Midbrain (tissue), 1 donor: ENCODE measurements around the gene NUP62.
A peak's percentile ranks its signal among the peaks of the same experiment; 100 is the strongest.

Source experiments
- DNase-seq: peaks from one replicate; lab custom pipeline; 2025; lab: John Stamatoyannopoulos, UW

Gene NUP62

GRCh38 chr19:49880162-49880869 is 49.0 kb downstream of the NUP62 start:
- no peak for DNase-seq

GRCh38 chr19:49879243-49879963 is 49.9 kb downstream of the NUP62 start:
- DNase-seq = no peak

DNA sequence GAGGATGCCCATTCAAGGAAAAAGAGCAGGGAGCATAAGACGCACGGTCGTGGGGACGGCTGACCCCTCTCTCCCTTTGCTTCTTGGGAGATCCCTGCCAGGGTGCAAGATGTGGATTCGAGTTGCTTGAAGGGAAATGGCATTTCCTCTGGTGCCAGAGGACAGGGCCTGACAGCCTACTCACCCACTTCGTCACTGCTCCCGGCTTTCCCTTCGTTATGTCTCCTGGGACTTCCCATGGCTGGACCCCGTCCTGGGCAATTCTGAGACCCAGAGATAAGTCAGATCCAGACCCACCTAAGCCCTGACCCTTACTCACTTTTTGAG is 50.6 kb downstream of the NUP62 start:
- no peak for DNase-seq

- peak; percentile 94 for DNase-seq
These were observed 51.2 kb downstream of the NUP62 start for GRCh38 chr19:49877879-49878743.

GRCh38 chr19:49877020-49877878 is 52.1 kb downstream of the NUP62 start, which contains the start of the genes AKT1S1 and TBC1D17:
Gene AKT1S1 (minus strand): TSS chr19:49877355. CDS start chr19:49873295, 4,060 bp downstream.
Gene TBC1D17 (plus strand): TSS chr19:49877702. CDS start chr19:49877724, 22 bp downstream.
- peak; percentile 100 for DNase-seq

GRCh38 chr19:49876422-49877019 is 52.8 kb downstream of the NUP62 start:
- peak; percentile 98 for DNase-seq

- peak; percentile 63 for DNase-seq
These were observed 53.4 kb downstream of the NUP62 start for GRCh38 chr19:49875857-49876421.

DNA sequence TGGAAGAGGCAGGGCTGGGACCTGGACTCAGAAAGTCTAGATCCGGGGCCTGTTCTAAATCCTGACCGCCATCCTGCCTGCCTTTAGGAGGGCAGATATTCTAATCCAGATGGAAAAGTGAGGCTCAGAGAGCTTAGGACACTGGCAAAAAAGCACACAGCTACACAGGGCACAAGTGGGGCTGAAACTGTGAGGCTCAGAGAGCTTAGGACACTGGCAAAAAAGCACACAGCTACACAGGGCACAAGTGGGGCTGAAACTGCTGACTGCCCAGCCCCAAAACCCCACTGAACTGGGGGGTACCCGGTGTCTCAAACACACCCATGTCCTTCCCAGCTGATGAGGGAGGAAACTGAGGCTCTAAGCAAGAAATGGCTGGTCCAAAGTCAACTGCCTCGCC is 54.1 kb downstream of the NUP62 start:
- DNase-seq = no peak

DNA sequence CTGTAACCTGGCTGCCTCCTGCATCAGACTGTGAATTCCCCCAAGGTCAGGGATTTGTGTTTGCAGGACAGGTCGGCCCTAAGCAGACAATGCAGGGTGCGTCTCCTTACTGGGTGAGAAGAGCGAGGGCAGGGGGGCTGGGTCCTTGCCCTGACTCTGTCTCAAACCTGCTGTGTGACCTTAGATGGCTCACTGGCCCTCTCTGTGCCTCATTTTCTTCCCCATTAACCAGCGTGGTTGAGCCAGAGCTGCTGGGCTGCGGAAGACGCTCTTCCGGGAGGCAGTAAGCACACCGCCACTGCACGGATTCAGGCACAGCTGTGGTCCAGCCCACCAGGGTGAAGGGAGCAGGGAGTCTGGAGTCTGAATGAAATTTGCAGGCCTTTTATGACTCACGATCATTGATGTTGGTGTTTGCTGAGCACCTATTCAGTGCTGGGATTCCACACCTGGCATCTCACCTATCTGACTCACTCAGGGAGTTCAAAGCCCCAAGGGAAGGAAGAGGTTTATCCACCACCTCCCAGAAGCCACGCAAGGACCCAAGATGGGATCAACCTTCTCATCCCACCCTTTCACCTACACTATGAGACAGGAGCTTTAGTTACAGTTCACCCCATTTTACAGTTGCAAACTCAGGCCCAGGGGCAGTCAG is 54.7 kb downstream of the NUP62 start:
- no peak for DNase-seq

GRCh38 chr19:49873834-49874233 is 55.5 kb downstream of the NUP62 start:
- DNase-seq = no peak

- DNase-seq = no peak
These were observed 56.2 kb downstream of the NUP62 start for GRCh38 chr19:49873129-49873521.

DNA sequence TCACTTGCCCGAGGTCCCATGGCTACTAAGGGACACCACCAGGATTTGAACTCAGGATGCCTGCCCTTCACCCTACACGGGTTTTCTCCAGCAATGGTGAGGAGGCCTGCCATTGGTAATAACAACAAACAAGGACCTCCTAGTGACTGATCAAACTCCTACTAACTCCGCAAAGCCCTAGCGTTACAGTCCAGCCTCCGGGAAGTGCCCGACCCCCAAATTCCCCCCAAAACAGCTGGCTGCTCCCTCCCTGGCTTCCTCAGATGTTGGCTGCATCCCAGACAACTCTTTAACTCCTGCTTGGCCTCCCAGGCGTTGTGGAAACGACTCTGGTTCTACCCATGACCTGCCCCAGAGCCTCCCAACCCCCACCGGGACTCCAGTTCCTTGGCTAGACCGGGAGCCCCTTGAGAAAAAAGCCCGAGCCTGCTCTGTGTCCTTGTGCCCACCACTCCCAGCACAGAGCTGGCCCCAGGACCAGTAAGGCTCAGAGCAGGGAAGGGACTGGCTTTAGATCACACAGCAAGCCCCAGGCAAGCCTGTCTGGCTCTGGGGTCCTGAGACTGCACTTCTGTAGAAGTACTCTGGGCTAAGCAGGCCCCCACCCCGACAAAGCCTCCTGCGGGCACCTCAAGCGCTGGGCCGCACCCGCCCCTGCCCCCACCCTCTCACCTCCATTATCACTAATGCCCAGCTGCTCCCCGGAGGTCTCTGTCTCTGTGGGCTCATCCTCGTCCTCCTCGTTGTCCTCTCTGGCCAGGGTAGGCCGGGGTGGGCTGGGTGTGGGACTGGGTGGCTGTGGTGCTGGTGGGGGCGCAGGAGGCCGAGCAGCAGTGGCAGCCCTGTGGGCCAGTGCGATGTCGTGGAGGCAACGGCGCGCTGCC is 56.8 kb downstream of the NUP62 start:
- no peak for DNase-seq

GRCh38 chr19:49871349-49871985 is 57.8 kb downstream of the NUP62 start:
- DNase-seq = no peak

DNA sequence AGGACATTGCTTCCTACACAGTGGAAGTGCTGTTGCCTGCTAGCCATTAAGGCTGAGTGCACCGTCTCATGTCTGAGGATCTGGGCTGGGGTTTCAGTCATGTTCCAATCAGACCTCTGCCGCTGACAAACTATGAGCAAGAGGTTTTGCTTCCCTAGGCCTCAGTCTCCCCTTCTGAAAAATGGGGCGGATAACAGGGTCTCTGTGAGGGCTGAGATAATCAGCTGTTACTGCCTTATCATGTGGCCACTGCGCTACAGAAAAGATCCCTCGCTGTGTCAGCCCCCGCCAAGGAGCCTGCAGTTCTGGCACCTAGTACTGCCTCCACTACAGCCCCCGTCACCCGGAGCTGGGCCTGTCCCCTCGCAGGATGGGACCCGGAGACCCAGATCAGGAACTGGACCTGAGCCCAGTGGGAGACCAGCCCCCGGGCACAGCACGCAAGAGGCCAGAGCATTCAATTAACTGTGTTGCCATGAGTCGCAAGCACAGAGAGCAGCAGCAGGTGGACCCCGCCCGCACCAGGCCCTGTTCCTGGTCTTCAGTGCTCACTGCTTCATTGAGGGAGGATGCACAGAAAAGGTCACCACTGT is 58.9 kb downstream of the NUP62 start:
- DNase-seq = no peak

- DNase-seq = peak; percentile 100
These were observed 59.6 kb downstream of the NUP62 start for GRCh38 chr19:49869484-49870308.

- DNase-seq = no peak
These were observed 60.3 kb downstream of the NUP62 start for GRCh38 chr19:49869009-49869483.
